ENCODE data around the gene NUAK1.

- no peak for TF ChIP-seq CTCF (IDR thresholded peaks at IDR 0.05; ENCODE audit: low read depth, low read length)
- no peak for TF ChIP-seq EZH2phosphoT487 (IDR thresholded peaks at IDR 0.05; ENCODE audit: low read depth)
These were observed 49.5 kb upstream of the NUAK1 start for GRCh38 chr12:106188256-106188655.

All from OCI-LY3 (cell line).